Activated naive CD8-positive, alpha-beta T cell treated with anti-CD3 and anti-CD28 coated beads, Interleukin-2, amount 50 U/mL, for 16 hours (primary cell): ENCODE measurements around the gene PHTF1.

Experiments used
- DNase-seq: peaks from one replicate; pipeline ENCODE4 v3.0.0-alpha.2; 2020; ENCODE audit warnings: low read depth, low spot score

The PHTF1 gene

GRCh38 chr1:113759333-113760101, at the start of gene PHTF1:
Gene PHTF1 (minus strand): TSS chr1:113759486. CDS start chr1:113758703, 783 bp downstream.
- DNase-seq: no peak

- no peak for DNase-seq
Measured at GRCh38 chr1:113808450-113809195, 49.3 kb upstream of the PHTF1 start.

- DNase-seq: no peak
Measured at GRCh38 chr1:113805639-113806038, 46.4 kb upstream of the PHTF1 start.

GRCh38 chr1:113805256-113805531, 45.9 kb upstream of the PHTF1 start:
- no peak for DNase-seq

GRCh38 chr1:113804421-113805255, 45.4 kb upstream of the PHTF1 start:
- DNase-seq: no peak

GRCh38 chr1:113802367-113803007, 43.2 kb upstream of the PHTF1 start:
- no peak for DNase-seq

- no peak for DNase-seq
Measured at GRCh38 chr1:113800487-113800886, 41.2 kb upstream of the PHTF1 start.

- DNase-seq: no peak
Measured at GRCh38 chr1:113797472-113797871, 38.2 kb upstream of the PHTF1 start.

GRCh38 chr1:113793878-113794834, 34.9 kb upstream of the PHTF1 start:
- no peak for DNase-seq

GRCh38 chr1:113792986-113793385, 33.7 kb upstream of the PHTF1 start:
- no peak for DNase-seq

GRCh38 chr1:113792471-113792870, 33.2 kb upstream of the PHTF1 start:
- no peak for DNase-seq

- no peak for DNase-seq
Measured at GRCh38 chr1:113788802-113789201, 29.5 kb upstream of the PHTF1 start.

GRCh38 chr1:113787663-113788062, 28.4 kb upstream of the PHTF1 start:
- no peak for DNase-seq

- no peak for DNase-seq
Measured at GRCh38 chr1:113786069-113786468, 26.8 kb upstream of the PHTF1 start.

GRCh38 chr1:113784104-113784779, 25.0 kb upstream of the PHTF1 start:
- DNase-seq: no peak

- no peak for DNase-seq
Measured at GRCh38 chr1:113783254-113784103, 24.2 kb upstream of the PHTF1 start.

GRCh38 chr1:113782406-113782805, 23.1 kb upstream of the PHTF1 start:
- DNase-seq: no peak

- DNase-seq: no peak
Measured at GRCh38 chr1:113780374-113781146, 21.3 kb upstream of the PHTF1 start.
